Peyer's patch (tissue), 4 donors: Measurements from ENCODE around the gene BICC1.

Source experiments
- POLR2A ChIP-seq, 2 donors: fragments of 450-650 bp; IDR thresholded peaks; one replicate each; pipeline ENCODE4 v1.5.1; 2017; ENCODE audit warnings: antibody characterized with exemption in 2 of 2, mild to moderate bottlenecking in 2 of 2, moderate library complexity in 2 of 2
- TF ChIP-seq, protein P1 (sequence below), 6 experiments: fragments of 450-650 bp in 4 of 6; fragments of 200-600 bp in 2 of 6; sonication (generic) in 1 of 6; IDR thresholded peaks; one replicate each; pipeline ENCODE4 v1.5.1; 2017 to 2019; ENCODE audit warnings: antibody characterized with exemption in 6 of 6, mild to moderate bottlenecking in 3 of 6, moderate library complexity in 1 of 6

DNA sequence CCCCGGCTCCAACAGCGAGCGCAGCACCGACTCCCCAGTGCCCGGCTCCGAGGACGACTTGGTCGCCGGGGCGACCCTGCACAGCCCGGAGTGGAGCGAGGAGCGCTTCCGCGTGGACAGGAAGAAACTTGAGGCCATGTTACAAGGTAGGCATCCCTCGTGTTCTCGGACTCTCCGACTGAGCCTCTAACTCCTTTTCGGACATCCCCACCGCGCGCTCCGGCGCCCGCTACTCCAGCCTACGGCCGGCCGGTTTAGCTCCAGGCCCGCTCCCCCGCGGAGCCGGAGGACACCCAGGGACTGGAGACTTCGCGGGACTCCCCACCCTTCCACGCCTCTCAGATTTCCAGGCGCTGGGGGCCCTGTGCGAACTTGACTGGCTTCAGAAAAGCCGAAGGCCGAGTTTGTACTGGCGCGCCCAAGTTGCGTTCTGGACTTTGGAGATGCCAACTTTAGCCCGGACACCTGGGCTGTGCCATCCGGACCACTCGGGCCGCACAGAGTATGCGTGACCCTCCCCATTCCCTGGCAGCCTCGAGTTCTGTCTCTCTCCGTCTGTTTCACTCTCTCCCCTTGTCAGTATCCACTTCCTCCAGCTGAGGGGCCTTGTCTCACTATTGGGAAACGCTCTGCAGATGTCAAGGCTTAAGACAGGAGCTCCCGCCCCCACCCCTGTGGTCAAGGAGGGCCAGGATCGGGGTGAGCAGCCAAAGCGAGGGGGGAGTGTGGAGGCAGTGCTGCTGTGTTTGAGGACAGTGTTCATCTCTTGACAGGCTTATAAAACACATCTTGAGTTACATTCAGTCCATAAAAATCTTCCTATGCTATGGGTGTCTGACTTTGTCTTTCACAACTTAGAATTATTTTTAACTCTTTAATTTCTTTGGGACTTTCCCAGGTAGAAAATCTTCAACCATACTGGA lies 777 bp downstream of the BICC1 start:
- TF ChIP-seq POLR2A (IDR thresholded peaks at IDR 0.05), result no peak
- TF ChIP-seq, protein P1, sequence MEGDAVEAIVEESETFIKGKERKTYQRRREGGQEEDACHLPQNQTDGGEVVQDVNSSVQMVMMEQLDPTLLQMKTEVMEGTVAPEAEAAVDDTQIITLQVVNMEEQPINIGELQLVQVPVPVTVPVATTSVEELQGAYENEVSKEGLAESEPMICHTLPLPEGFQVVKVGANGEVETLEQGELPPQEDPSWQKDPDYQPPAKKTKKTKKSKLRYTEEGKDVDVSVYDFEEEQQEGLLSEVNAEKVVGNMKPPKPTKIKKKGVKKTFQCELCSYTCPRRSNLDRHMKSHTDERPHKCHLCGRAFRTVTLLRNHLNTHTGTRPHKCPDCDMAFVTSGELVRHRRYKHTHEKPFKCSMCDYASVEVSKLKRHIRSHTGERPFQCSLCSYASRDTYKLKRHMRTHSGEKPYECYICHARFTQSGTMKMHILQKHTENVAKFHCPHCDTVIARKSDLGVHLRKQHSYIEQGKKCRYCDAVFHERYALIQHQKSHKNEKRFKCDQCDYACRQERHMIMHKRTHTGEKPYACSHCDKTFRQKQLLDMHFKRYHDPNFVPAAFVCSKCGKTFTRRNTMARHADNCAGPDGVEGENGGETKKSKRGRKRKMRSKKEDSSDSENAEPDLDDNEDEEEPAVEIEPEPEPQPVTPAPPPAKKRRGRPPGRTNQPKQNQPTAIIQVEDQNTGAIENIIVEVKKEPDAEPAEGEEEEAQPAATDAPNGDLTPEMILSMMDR (IDR thresholded peaks at IDR 0.05), result no peak
